PC-9 (cell line): ENCODE results near the gene FLYWCH1. TPM values are rescaled to one million over a fixed set of nuclear protein-coding genes. Genes with fewer than 3 reads are reported as not detected.

ENCODE experiments used
- BruUV-seq: library from RNA; stranded (reverse); fragments of 400-500 nt; replicated peaks from 2 replicates; lab custom pipeline; 2021; lab: Mats Ljungman, UMichigan
- CTCF ChIA-PET: fragments of 300-600 bp; sonication (Branson Sonifier 250); formaldehyde crosslinking; loops from one replicate; lab custom pipeline; 2022; ENCODE audit warnings: antibody characterized with exemption; lab: Charles Lee
- POLR2A ChIA-PET: fragments of 300-600 bp; sonication (Branson Sonifier 250); formaldehyde crosslinking; loops from one replicate; lab custom pipeline; 2022; ENCODE audit warnings: antibody characterized with exemption; ENCODE audit not compliant: unreplicated experiment; lab: Charles Lee
- DNase-seq, 2 experiments: peaks; one replicate each; pipeline versions ENCODE4 v3.0.0 to v3.0.0-alpha.2; 2015 to 2022; ENCODE audit warnings: mixed read lengths in 1 of 2
- H2AFZ ChIP-seq: fragments of 200-600 bp; sonication (generic); 2 replicates; pipeline ENCODE4 v1.8.1; 2017; ENCODE audit warnings: antibody characterized with exemption
- H3F3A ChIP-seq: fragments of 200-600 bp; sonication (generic); 2 replicates; pipeline ENCODE4 v1.8.1; 2017; ENCODE audit warnings: antibody characterized with exemption, mild to moderate bottlenecking, low read depth; ENCODE audit not compliant: insufficient read depth
- H3K27ac ChIP-seq: fragments of 200-600 bp; sonication (generic); 2 replicates; pipeline ENCODE4 v1.6.1; 2016; ENCODE audit warnings: mixed run types
- H3K27me3 ChIP-seq: fragments of 200-600 bp; sonication (generic); 2 replicates; pipeline ENCODE4 v1.6.1; 2016; ENCODE audit warnings: low read depth, mixed run types; ENCODE audit not compliant: insufficient read depth
- H3K36me3 ChIP-seq: fragments of 200-600 bp; sonication (generic); 2 replicates; pipeline ENCODE4 v1.6.1; 2016; ENCODE audit warnings: low read depth, mixed run types
- H3K4me1 ChIP-seq: fragments of 200-600 bp; sonication (generic); replicated peaks from 2 replicates; pipeline ENCODE4 v1.6.1; 2016; ENCODE audit warnings: mixed run types; ENCODE audit not compliant: insufficient read depth
- H3K4me2 ChIP-seq: fragments of 200-600 bp; sonication (generic); 2 replicates; pipeline ENCODE4 v1.6.1; 2017; ENCODE audit warnings: mixed run types
- H3K4me3 ChIP-seq: fragments of 200-600 bp; sonication (generic); 2 replicates; pipeline ENCODE4 v1.6.1; 2016; ENCODE audit warnings: mixed run types
- H3K79me2 ChIP-seq: fragments of 200-600 bp; sonication (generic); 2 replicates; pipeline ENCODE4 v1.6.1; 2017; ENCODE audit warnings: low read depth, mixed run types
- H3K9me2 ChIP-seq: fragments of 200-600 bp; sonication (generic); 2 replicates; pipeline ENCODE4 v1.8.1; 2017; ENCODE audit warnings: mild to moderate bottlenecking; ENCODE audit not compliant: insufficient read depth
- H3K9me3 ChIP-seq: fragments of 200-600 bp; sonication (generic); 2 replicates; pipeline ENCODE4 v1.8.1; 2016; ENCODE audit warnings: low read depth; ENCODE audit not compliant: insufficient read depth
- H4K20me1 ChIP-seq: fragments of 200-600 bp; sonication (generic); 2 replicates; pipeline ENCODE4 v1.8.1; 2017; ENCODE audit not compliant: insufficient read depth
- EZH2 ChIP-seq: fragments of 200-600 bp; sonication (generic); IDR thresholded peaks from 2 replicates; pipeline ENCODE4 v1.8.0; 2017; ENCODE audit warnings: antibody characterized with exemption, low read depth
- intact Hi-C: fragments of 100-400 bp; cut with micrococcal nuclease; formaldehyde crosslinking; loops from one replicate; pipeline ENCODE4 v1.10.0; 2022; ENCODE audit not compliant: unreplicated experiment
- total RNA-seq: library from RNA; stranded (reverse); gene quantifications from 2 replicates; pipeline ENCODE4 v1.2.3, GENCODE V29; 2021
- TF ChIP-seq, protein P1 (sequence below): fragments of 200-600 bp; sonication (generic); conservative IDR thresholded peaks from 2 replicates; pipeline ENCODE4 v1.6.1; 2017; ENCODE audit warnings: mixed run types, antibody characterized with exemption, mild to moderate bottlenecking, moderate library complexity

Gene FLYWCH1
- total RNA-seq, 1 experiment from 2014 or later = 79.9 TPM

GRCh38 chr16:2981177-2981898 lies 69.6 kb downstream of the FLYWCH1 start:
- ChIA-PET CTCF (interaction anchor here (0.6 kb wide), 2 partner anchors 13 to 44 kb away, joined by 9 read pairs; no protein-coding TSS in a partner anchor), POLR2A (interaction anchor here (0.6 to 1.0 kb wide), 5 partner anchors 9 to 101 kb away, joined by 3 to 7 read pairs (median 3); no protein-coding TSS in a partner anchor)
- Histone ChIP-seq H2AFZ (no peak overlapping the region), H3K4me3 (peak overlapping the region; percentile 80; the same call in 1 of the 2 replicates), H3F3A (peaks cover 31% of the 10 kb centered on the region; the same call in 1 of the 2 replicates), H3K4me2 (peak overlapping the region; percentile 86), H3K4me1 (peaks cover 22% of the 10 kb centered on the region), H3K9me3 (no peaks in the 10 kb centered on the region), H3K36me3 (no peaks in the 10 kb centered on the region), H3K27ac (no peak overlapping the region), H4K20me1 (no peaks in the 10 kb centered on the region; the same call in 1 of the 2 replicates), H3K9me2 (no peaks in the 10 kb centered on the region), H3K79me2 (peaks cover 10% of the 10 kb centered on the region), H3K27me3 (no peaks in the 10 kb centered on the region)
- no peak for DNase-seq
- intact Hi-C loops = loop anchor here (2.0 kb wide), 1 partner anchor 41 kb away; the partner anchor contains the start of gene HCFC1R1
- TF ChIP-seq, protein P1, sequence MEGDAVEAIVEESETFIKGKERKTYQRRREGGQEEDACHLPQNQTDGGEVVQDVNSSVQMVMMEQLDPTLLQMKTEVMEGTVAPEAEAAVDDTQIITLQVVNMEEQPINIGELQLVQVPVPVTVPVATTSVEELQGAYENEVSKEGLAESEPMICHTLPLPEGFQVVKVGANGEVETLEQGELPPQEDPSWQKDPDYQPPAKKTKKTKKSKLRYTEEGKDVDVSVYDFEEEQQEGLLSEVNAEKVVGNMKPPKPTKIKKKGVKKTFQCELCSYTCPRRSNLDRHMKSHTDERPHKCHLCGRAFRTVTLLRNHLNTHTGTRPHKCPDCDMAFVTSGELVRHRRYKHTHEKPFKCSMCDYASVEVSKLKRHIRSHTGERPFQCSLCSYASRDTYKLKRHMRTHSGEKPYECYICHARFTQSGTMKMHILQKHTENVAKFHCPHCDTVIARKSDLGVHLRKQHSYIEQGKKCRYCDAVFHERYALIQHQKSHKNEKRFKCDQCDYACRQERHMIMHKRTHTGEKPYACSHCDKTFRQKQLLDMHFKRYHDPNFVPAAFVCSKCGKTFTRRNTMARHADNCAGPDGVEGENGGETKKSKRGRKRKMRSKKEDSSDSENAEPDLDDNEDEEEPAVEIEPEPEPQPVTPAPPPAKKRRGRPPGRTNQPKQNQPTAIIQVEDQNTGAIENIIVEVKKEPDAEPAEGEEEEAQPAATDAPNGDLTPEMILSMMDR = no peak
- TF ChIP-seq EZH2 = no peak
- BruUV-seq = no TSS peak

DNA sequence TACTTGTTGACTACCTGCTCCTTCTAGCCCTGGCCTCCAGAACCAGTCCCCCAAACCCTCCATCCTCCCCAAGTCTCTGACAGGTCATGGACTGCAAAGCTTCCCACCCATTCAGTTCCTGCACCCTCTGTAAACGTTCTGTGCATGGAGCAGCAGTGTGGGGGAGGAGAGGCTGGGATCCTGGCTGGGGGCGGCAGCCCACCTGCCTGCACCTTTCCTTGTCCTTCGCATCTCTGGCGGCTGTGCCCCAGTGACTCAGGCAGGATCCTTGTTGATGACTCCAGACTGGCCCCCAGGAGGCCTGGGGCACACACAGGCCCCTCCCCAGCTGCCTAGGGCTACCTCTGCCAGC lies 70.1 kb downstream of the FLYWCH1 start:
- Histone ChIP-seq H3K27ac (no peak overlapping the region), H3K4me1 (peaks cover 22% of the 10 kb centered on the region), H3K9me2 (no peaks in the 10 kb centered on the region), H3K79me2 (peaks cover 10% of the 10 kb centered on the region), H4K20me1 (no peaks in the 10 kb centered on the region; the same call in 1 of the 2 replicates), H2AFZ (no peak overlapping the region), H3K9me3 (no peaks in the 10 kb centered on the region), H3K27me3 (no peaks in the 10 kb centered on the region), H3K4me3 (no peak overlapping the region), H3K4me2 (no peak overlapping the region), H3F3A (peaks cover 32% of the 10 kb centered on the region; the same call in 1 of the 2 replicates), H3K36me3 (no peaks in the 10 kb centered on the region)
- no peak for DNase-seq
- TF ChIP-seq EZH2 = no peak
- TF ChIP-seq, protein P1 = no peak
- intact Hi-C loops = loop anchor here (2.0 kb wide), 2 partner anchors 17 to 41 kb away; partner anchors contain the start of genes HCFC1R1 and KREMEN2
- CTCF ChIA-PET = interaction anchor here (0.6 kb wide), 1 partner anchor 12 kb away, joined by 9 read pairs; no protein-coding TSS in a partner anchor
- POLR2A ChIA-PET = interaction anchor here (0.5 to 0.8 kb wide), 4 partner anchors 14 to 66 kb away, joined by 3 to 4 read pairs (median 3); no protein-coding TSS in a partner anchor
- BruUV-seq = no TSS peak

GRCh38 chr16:2982402-2982801 lies 70.7 kb downstream of the FLYWCH1 start:
- no TSS peak for BruUV-seq
- H2AFZ ChIP-seq = no peak overlapping the region
- no peak overlapping the region for H3K4me2 ChIP-seq
- POLR2A ChIA-PET = interaction anchor here (0.5 kb wide), 1 partner anchor 50 kb away, joined by 3 read pairs; no protein-coding TSS in a partner anchor
- no peaks in the 10 kb centered on the region for H4K20me1 ChIP-seq
- DNase-seq = no peak
- peaks cover 10% of the 10 kb centered on the region for H3K79me2 ChIP-seq
- no peaks in the 10 kb centered on the region for H3K27me3 ChIP-seq
- CTCF ChIA-PET = no interaction called here
- H3K9me3 ChIP-seq = no peaks in the 10 kb centered on the region
- no peaks in the 10 kb centered on the region for H3K36me3 ChIP-seq
- H3K4me3 ChIP-seq = no peak overlapping the region
- H3F3A ChIP-seq = peaks cover 32% of the 10 kb centered on the region; the same call in 1 of the 2 replicates
- no peak overlapping the region for H3K27ac ChIP-seq
- H3K4me1 ChIP-seq = peaks cover 22% of the 10 kb centered on the region
- TF ChIP-seq, protein P1 = no peak
- H3K9me2 ChIP-seq = no peaks in the 10 kb centered on the region
- intact Hi-C loops = loop anchor here (2.0 kb wide), 1 partner anchor 18 kb away; the partner anchor contains the start of gene KREMEN2
